SK-N-SH (cell line): ENCODE results near the gene NDUFB2.
"Not testable (repeated sequence)": the region's sequence is repeated elsewhere in the genome, so short reads cannot be mapped to it uniquely, and the experiment has no call there.

ENCODE experiments used
- CTCF ChIP-seq: fragments of 200-600 bp; sonication (generic); IDR thresholded peaks from 2 replicates; pipeline ENCODE4 v1.6.1; 2017; ENCODE audit warnings: antibody characterized with exemption, mild to moderate bottlenecking, moderate library complexity
- EZH2phosphoT487 ChIP-seq: fragments of 200-600 bp; sonication (generic); IDR thresholded peaks from 2 replicates; pipeline ENCODE4 v1.6.1; 2017; ENCODE audit warnings: low read depth, mixed run types, mild to moderate bottlenecking, antibody characterized with exemption, moderate library complexity, borderline replicate concordance
- JUND ChIP-seq: IDR thresholded peaks from 2 replicates; pipeline ENCODE4 v1.4.0; 2012
- MXI1 ChIP-seq: IDR thresholded peaks from 2 replicates; pipeline ENCODE4 v1.6.1; 2012; ENCODE audit warnings: mild to moderate bottlenecking, low read depth, low read length, improper control_type of control experiment
- TAF1 ChIP-seq: IDR thresholded peaks from 2 replicates; pipeline ENCODE4 v1.6.1; 2012; ENCODE audit warnings: low read depth, mild to moderate bottlenecking, low read length, moderate library complexity, borderline replicate concordance
- TF ChIP-seq, protein P1 (sequence below): fragments of 150-350 bp; IDR thresholded peaks from 2 replicates; pipeline ENCODE4 v1.6.1; 2017; ENCODE audit warnings: antibody characterized with exemption, low read length, low read depth, borderline replicate concordance
- TF ChIP-seq, protein P2 (sequence below): IDR thresholded peaks from 2 replicates; pipeline ENCODE4 v1.4.0; 2012; ENCODE audit warnings: low read depth

DNA sequence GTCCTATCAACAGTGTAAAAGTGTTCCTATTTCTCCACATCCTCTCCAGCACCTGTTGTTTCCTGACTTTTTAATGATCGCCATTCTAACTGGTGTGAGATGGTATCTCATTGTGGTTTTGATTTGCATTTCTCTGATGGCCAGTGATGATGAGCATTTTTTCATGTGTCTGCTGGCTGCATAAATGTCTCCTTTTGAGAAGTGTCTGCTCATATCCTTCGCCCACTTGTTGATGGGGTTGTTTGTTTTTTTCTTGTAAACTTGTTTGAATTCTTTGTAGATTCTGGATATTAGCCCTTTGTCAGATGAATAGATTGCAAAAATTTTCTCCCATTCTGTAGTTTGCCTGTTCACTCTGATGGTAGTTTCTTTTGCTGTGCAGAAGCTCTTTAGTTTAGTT lies 33.6 kb upstream of the NDUFB2 start:
- TF ChIP-seq MXI1, CTCF, JUND, TAF1, EZH2phosphoT487: not testable (repeated sequence)
- TF ChIP-seq, protein P1, sequence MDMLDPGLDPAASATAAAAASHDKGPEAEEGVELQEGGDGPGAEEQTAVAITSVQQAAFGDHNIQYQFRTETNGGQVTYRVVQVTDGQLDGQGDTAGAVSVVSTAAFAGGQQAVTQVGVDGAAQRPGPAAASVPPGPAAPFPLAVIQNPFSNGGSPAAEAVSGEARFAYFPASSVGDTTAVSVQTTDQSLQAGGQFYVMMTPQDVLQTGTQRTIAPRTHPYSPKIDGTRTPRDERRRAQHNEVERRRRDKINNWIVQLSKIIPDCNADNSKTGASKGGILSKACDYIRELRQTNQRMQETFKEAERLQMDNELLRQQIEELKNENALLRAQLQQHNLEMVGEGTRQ: not testable (repeated sequence)
- TF ChIP-seq, protein P2, sequence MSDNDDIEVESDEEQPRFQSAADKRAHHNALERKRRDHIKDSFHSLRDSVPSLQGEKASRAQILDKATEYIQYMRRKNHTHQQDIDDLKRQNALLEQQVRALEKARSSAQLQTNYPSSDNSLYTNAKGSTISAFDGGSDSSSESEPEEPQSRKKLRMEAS: not testable (repeated sequence)
